MCF 10A (cell line): Measurements from ENCODE around the gene POLR1A. TPM values are rescaled to one million over a fixed set of nuclear protein-coding genes. Genes with fewer than 3 reads are reported as not detected.

Source experiments
- BruUV-seq: library from RNA; stranded (reverse); fragments of 400-500 nt; replicated peaks from 2 replicates; lab custom pipeline; 2021; lab: Mats Ljungman, UMichigan
- CTCF ChIA-PET: fragments of 300-600 bp; sonication (Branson Sonifier 250); formaldehyde crosslinking; extraction: SDS; loops from one replicate; lab custom pipeline; 2021; ENCODE audit warnings: antibody characterized with exemption, inconsistent platforms; lab: Yijun Ruan, JAX
- POLR2A ChIA-PET: fragments of 300-600, 350-650 bp; sonication (Branson Sonifier 250); formaldehyde crosslinking; extraction: SDS; loops from one replicate; lab custom pipeline; 2020; ENCODE audit warnings: antibody characterized with exemption, inconsistent platforms; lab: Yijun Ruan, JAX
- DNase-seq: peaks from one replicate; pipeline ENCODE4 v3.0.0-alpha.2; 2018; ENCODE audit not compliant: unreplicated experiment
- H3K27ac Mint-ChIP-seq: one replicate; pipeline ENCODE4 v1.8.0; 2022; ENCODE audit warnings: mild to moderate bottlenecking, low read depth, mixed read lengths; ENCODE audit not compliant: unreplicated experiment
- H3K27me3 Mint-ChIP-seq: one replicate; pipeline ENCODE4 v1.8.0; 2022; ENCODE audit warnings: mixed read lengths; ENCODE audit not compliant: insufficient read depth, unreplicated experiment
- H3K36me3 Mint-ChIP-seq: one replicate; pipeline ENCODE4 v1.8.0; 2022; ENCODE audit warnings: mild to moderate bottlenecking, moderate library complexity, mixed read lengths; ENCODE audit not compliant: insufficient read depth, unreplicated experiment
- H3K4me1 Mint-ChIP-seq: one replicate; pipeline ENCODE4 v1.8.0; 2022; ENCODE audit warnings: mixed read lengths; ENCODE audit not compliant: insufficient read depth, unreplicated experiment
- H3K4me3 Mint-ChIP-seq: one replicate; pipeline ENCODE4 v1.8.0; 2022; ENCODE audit warnings: mild to moderate bottlenecking, moderate library complexity, mixed read lengths; ENCODE audit not compliant: unreplicated experiment
- H3K9me3 Mint-ChIP-seq: one replicate; pipeline ENCODE4 v1.8.0; 2022; ENCODE audit warnings: mixed read lengths; ENCODE audit not compliant: unreplicated experiment
- CTCF ChIP-seq: fragments of 200-600 bp; IDR thresholded peaks from one replicate; pipeline ENCODE4 v1.8.0; 2022; ENCODE audit warnings: antibody characterized with exemption, mild to moderate bottlenecking; ENCODE audit not compliant: unreplicated experiment
- intact Hi-C: fragments of 100-400 bp; cut with micrococcal nuclease; formaldehyde crosslinking; loops from 2 replicates; pipeline ENCODE4 v1.14.1; 2022
- total RNA-seq: library from RNA; stranded (reverse); gene quantifications from 2 replicates; pipeline ENCODE4 v1.2.3, GENCODE V29; 2022

The POLR1A gene
- total RNA-seq, 1 experiment from 2014 or later, result 52.7 TPM

GRCh38 chr2:86035883-86036668 lies 69.6 kb downstream of the POLR1A start:
- peaks cover 5% of the 10 kb centered on the region for H3K4me1 Mint-ChIP-seq
- H3K4me3 Mint-ChIP-seq, result no peak overlapping the region
- CTCF ChIA-PET, result interaction anchor here (0.5 to 2.4 kb wide), 7 partner anchors 11 to 208 kb away, joined by 3 to 20 read pairs (median 4); partner anchors contain the start of gene ST3GAL5
- H3K27me3 Mint-ChIP-seq, result no peaks in the 10 kb centered on the region
- H3K9me3 Mint-ChIP-seq, result no peaks in the 10 kb centered on the region
- TF ChIP-seq CTCF, result no peak
- peak; percentile 17 for DNase-seq
- H3K36me3 Mint-ChIP-seq, result peaks cover 67% of the 10 kb centered on the region
- POLR2A ChIA-PET, result interaction anchor here (0.5 to 1.5 kb wide), 2 partner anchors 150 to 157 kb away, joined by 3 to 4 read pairs; no protein-coding TSS in a partner anchor
- H3K27ac Mint-ChIP-seq, result peak overlapping the region; percentile 65
- intact Hi-C loops, result no loop called here
- BruUV-seq, result no TSS peak

- H3K27ac Mint-ChIP-seq, result peak overlapping the region; percentile 65
- no peaks in the 10 kb centered on the region for H3K27me3 Mint-ChIP-seq
- POLR2A ChIA-PET, result interaction anchor here (1.5 kb wide), 1 partner anchor 156 kb away, joined by 3 read pairs; no protein-coding TSS in a partner anchor
- peaks cover 5% of the 10 kb centered on the region for H3K4me1 Mint-ChIP-seq
- no peak for TF ChIP-seq CTCF
- DNase-seq, result no peak
- no peak overlapping the region for H3K4me3 Mint-ChIP-seq
- CTCF ChIA-PET, result interaction anchor here (0.5 to 2.4 kb wide), 5 partner anchors 12 to 208 kb away, joined by 3 to 20 read pairs (median 4); partner anchors contain the start of gene ST3GAL5
- no peaks in the 10 kb centered on the region for H3K9me3 Mint-ChIP-seq
- no TSS peak for BruUV-seq
- intact Hi-C loops, result no loop called here
- peaks cover 67% of the 10 kb centered on the region for H3K36me3 Mint-ChIP-seq
Measured at GRCh38 chr2:86035376-86035882, 70.3 kb downstream of the POLR1A start.

- Mint-ChIP-seq H3K4me3 (no peak overlapping the region), H3K27me3 (no peaks in the 10 kb centered on the region), H3K9me3 (no peaks in the 10 kb centered on the region), H3K4me1 (peaks cover 5% of the 10 kb centered on the region), H3K27ac (peak overlapping the region; percentile 36), H3K36me3 (peaks cover 70% of the 10 kb centered on the region)
- no peak for TF ChIP-seq CTCF
- ChIA-PET POLR2A (interaction anchor here (0.5 kb wide), 1 partner anchor 16 kb away, joined by 3 read pairs; no protein-coding TSS in a partner anchor), CTCF (interaction anchor here (0.5 to 1.5 kb wide), 3 partner anchors 146 to 307 kb away, joined by 3 to 4 read pairs (median 4); no protein-coding TSS in a partner anchor)
- no peak for DNase-seq
- BruUV-seq, result no TSS peak
- intact Hi-C loops, result no loop called here
Measured at GRCh38 chr2:86033751-86034692, 71.7 kb downstream of the POLR1A start.
